IPS-18a (cell line): ENCODE measurements around the gene DSG4.

Experiments used
- H3K27ac ChIP-seq: one replicate; pipeline ENCODE4 v1.5.1; 2013; ENCODE audit warnings: low read length
- H3K27me3 ChIP-seq: one replicate; pipeline ENCODE4 v1.6.1; 2013; ENCODE audit warnings: mild to moderate bottlenecking, low read length; ENCODE audit not compliant: control insufficient read depth, insufficient read depth
- H3K36me3 ChIP-seq: one replicate; pipeline ENCODE4 v1.6.1; 2013; ENCODE audit warnings: low read depth, low read length; ENCODE audit not compliant: control insufficient read depth
- H3K4me1 ChIP-seq: one replicate; pipeline ENCODE4 v1.6.1; 2013; ENCODE audit warnings: low read depth, low read length; ENCODE audit not compliant: control insufficient read depth
- H3K4me3 ChIP-seq: one replicate; pipeline ENCODE4 v1.5.1; 2013; ENCODE audit warnings: low read length
- H3K9ac ChIP-seq: one replicate; pipeline ENCODE4 v1.6.1; 2013; ENCODE audit warnings: mild to moderate bottlenecking, low read length, moderate library complexity
- H3K9me3 ChIP-seq: one replicate; pipeline ENCODE4 v1.6.1; 2013; ENCODE audit warnings: low read depth, low read length; ENCODE audit not compliant: control insufficient read depth

Gene DSG4

DNA sequence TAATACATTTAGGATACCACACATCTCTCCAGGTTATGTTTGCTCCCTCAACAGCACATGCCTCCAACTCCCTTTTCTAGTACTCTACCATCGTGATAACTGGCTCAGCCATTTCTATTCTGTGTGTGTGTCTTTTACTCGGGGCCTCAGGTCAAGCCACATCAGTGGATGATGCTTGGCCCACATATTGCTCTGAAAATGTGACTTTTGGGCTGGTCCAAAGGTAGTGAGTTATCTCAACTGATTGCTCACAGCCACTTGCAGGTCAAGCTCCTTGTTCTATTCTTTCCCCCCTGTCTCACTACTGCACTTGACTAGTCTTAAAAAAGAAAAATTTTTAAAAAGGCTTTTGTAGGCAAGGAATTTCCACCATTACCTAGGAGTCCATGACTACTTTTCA lies 5.5 kb downstream of the DSG4 start:
- Histone ChIP-seq H3K4me3 (no peak overlapping the region), H3K27me3 (no peaks in the 10 kb centered on the region), H3K27ac (no peak overlapping the region), H3K9ac (no peak overlapping the region), H3K36me3 (no peaks in the 10 kb centered on the region), H3K4me1 (peaks cover 5% of the 10 kb centered on the region), H3K9me3 (no peaks in the 10 kb centered on the region)

DNA sequence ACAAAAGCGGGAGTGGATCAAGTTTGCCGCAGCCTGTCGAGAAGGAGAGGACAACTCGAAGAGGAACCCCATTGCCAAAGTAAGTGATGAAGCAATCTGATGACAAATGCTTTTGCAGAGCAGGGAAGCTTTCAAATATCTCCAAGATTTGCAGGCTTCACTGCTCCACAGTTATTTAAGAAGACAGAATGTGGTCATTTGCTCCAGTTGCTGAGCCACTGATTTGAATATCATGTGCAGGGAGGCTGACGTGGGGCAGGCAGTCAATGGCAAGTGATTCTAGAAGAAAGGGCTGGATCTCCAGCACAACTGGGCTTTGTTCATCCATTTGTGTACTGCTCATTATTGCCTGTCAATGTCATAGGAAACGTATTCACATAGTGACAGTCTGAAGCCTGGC lies 10.2 kb downstream of the DSG4 start:
- no peaks in the 10 kb centered on the region for H3K9me3 ChIP-seq
- no peak overlapping the region for H3K9ac ChIP-seq
- H3K4me3 ChIP-seq: no peak overlapping the region
- H3K36me3 ChIP-seq: no peaks in the 10 kb centered on the region
- H3K27me3 ChIP-seq: no peaks in the 10 kb centered on the region
- H3K27ac ChIP-seq: no peak overlapping the region
- peaks cover 6% of the 10 kb centered on the region for H3K4me1 ChIP-seq

DNA sequence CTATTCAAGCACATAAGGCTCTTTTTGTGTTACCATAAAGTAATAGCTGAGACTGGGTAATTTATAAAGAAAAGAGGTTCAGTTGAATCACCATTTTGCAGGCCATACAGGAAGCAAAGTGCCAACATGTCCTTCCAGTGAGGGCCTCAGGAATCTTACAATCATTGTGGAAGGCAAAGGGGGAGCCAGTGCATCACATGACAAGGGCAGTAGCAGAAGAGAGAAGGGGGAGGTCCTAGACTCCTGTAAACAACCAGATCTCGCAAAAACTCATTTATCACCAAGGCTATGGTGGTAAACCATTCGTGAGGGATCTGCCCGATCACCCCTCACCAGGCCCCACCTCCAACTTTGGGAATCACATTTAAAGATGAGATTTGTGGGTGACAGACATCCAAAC lies 16.7 kb downstream of the DSG4 start:
- H3K27ac ChIP-seq: no peak overlapping the region
- H3K4me1 ChIP-seq: peaks cover 1% of the 10 kb centered on the region
- no peak overlapping the region for H3K4me3 ChIP-seq
- H3K9me3 ChIP-seq: no peaks in the 10 kb centered on the region
- no peaks in the 10 kb centered on the region for H3K36me3 ChIP-seq
- no peak overlapping the region for H3K9ac ChIP-seq
- H3K27me3 ChIP-seq: no peaks in the 10 kb centered on the region

DNA sequence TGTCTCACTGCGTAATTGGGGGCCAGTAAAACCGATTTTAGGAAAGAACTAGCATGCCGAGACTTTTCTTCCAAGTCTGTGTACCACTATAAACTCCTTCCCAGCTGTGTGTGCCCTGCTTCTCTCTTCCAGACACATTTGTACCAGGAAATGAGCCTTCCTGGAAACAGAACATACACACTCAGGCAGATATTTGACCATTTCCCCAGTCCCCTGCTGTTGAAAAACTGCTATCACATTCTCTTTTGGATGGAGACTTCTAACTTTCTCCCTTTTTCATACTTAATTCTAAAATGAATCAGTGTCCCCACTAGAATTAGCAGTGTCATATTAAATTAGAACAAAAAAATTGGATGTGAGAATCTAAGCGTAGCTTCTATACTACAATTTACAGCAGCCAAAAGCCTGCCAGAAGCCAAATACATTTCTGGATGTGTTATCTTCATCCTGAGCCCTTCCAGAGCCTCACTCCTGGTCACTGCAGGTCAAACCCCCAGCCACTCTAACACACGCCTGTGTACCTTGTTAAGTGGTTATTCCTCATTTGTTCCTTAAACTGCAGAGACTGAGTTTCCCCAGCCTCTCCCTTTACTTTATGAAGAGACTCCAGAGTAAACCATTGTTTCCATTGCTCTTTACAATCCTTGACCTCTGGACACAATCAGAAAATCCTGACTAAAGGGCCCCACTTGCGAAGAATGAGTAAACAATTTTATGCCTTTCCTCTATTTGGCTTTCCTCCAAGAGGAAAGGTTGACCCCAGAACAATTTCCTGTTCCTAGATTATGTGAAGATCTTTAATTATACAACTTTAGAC lies 20.4 kb downstream of the DSG4 start:
- no peak overlapping the region for H3K27ac ChIP-seq
- H3K9ac ChIP-seq: no peak overlapping the region
- H3K4me1 ChIP-seq: no peaks in the 10 kb centered on the region

DNA sequence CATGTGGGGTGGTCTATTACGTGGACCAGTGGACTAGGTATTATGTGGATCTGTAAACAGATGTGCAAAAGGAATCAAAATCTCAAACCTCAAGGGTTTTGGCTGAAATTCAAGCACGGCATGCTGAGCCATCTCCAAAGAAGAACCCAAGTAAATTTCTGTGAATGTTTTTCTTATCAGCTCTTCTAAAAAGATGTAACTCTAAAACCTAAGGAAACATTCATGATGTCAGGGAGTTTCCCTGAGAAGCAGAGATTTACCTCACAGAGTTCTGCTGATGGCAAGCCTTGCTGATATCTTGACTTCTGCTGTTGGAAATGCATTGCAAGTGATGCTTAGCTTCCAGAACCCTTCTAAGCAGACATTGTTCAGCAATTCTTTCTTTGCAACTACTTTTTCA lies 21.6 kb downstream of the DSG4 start:
- Histone ChIP-seq H3K9ac (no peak overlapping the region), H3K4me3 (no peak overlapping the region), H3K9me3 (no peaks in the 10 kb centered on the region), H3K27ac (no peak overlapping the region), H3K27me3 (no peaks in the 10 kb centered on the region), H3K4me1 (no peaks in the 10 kb centered on the region), H3K36me3 (no peaks in the 10 kb centered on the region)

More for the DNA sequence above, 20.4 kb downstream of the DSG4 start:
- no peaks in the 10 kb centered on the region for H3K27me3 ChIP-seq
- H3K4me3 ChIP-seq: no peak overlapping the region
- H3K9me3 ChIP-seq: no peaks in the 10 kb centered on the region
- H3K36me3 ChIP-seq: no peaks in the 10 kb centered on the region

DNA sequence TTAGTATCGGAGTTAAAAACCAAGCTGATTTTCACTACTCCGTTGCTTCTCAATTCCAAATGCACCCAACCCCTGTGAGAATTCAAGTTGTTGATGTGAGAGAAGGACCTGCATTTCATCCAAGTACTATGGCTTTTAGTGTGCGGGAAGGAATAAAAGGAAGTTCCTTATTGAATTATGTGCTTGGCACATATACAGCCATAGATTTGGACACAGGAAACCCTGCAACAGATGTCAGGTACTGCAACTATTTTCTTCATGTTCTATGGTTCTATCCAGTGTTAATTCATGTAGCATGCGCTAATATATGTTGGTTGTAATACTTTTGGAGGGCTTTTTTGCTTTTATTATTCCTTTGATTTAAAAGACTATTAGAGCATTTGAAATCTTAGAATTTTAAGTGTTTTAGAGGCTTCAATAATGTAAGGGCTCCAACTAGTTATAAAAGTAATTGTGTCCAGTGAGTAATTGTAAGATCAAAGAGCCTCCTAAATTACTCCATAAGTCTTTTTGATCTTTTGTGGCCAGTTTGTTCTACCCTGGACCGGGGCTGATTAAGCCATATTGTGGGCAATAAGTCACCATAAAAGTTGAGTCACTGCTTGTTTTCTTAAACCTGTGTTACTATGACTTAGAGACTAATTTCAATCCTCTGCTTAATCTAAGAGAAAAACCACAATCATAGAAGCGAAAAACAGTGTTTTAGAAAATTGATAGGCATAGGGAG lies 22.9 kb downstream of the DSG4 start:
- Histone ChIP-seq H3K27me3 (no peaks in the 10 kb centered on the region), H3K9ac (no peak overlapping the region), H3K9me3 (no peaks in the 10 kb centered on the region), H3K4me1 (no peaks in the 10 kb centered on the region), H3K4me3 (no peak overlapping the region), H3K27ac (no peak overlapping the region), H3K36me3 (no peaks in the 10 kb centered on the region)

DNA sequence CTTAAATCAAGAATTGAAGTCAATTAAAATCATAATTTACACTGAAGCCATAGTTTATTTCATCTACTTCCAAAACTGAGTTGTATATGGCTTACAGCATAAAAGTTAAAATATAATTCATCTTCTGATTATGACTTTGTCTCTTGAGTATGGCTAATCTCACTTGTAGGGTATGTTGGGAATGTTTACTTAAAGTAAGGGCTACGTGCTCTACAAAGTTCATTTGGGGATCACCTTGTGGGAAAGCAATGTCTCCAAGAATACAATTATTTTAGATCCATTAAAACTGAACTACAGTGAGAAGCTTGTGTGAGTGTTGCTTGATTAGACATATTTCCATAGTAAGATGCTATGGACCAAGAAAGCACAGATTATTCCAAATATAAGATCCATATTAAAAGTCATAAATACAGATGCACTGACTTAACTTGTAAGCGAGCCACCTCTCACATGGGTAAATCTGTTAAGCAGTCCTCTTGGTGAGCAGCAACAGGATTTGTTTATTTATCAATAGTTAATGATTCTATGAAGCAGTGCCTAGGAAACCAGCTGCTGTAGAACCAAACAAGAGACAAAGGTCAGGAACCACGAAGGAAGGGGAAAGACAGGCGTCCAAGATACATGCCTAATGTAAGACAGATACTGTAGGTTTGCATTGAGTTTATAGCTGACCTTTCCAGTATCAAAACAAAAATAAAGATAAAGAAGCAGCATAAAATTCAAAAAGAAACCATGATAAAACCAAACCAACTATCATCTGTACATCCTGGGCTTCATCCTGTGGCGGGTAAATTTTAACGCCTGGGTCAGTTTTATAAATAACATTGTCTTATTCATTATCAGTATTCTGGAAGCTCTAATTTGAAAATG lies 24.8 kb downstream of the DSG4 start:
- Histone ChIP-seq H3K4me1 (no peaks in the 10 kb centered on the region), H3K27ac (no peak overlapping the region), H3K4me3 (no peak overlapping the region), H3K27me3 (no peaks in the 10 kb centered on the region), H3K9ac (no peak overlapping the region), H3K36me3 (no peaks in the 10 kb centered on the region), H3K9me3 (no peaks in the 10 kb centered on the region)

DNA sequence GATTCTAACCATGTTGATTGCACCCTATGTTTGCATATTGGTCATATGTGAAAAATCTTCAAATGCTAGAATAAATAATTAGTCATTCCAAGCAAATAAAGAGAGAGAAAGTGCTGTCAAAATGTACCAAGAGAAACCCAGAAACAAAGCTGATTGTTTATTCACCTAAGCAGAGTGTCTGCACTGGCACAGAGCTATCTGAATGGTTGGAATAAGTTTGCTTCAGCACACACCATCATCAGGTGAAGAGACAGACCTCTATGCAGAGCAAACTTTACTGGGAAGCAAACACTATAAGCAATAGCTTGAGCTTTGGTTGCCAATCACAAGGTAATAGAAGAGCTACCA lies 25.4 kb downstream of the DSG4 start:
- Histone ChIP-seq H3K9ac (no peak overlapping the region), H3K27ac (no peak overlapping the region), H3K36me3 (no peaks in the 10 kb centered on the region), H3K27me3 (no peaks in the 10 kb centered on the region), H3K4me3 (no peak overlapping the region), H3K9me3 (no peaks in the 10 kb centered on the region), H3K4me1 (no peaks in the 10 kb centered on the region)

DNA sequence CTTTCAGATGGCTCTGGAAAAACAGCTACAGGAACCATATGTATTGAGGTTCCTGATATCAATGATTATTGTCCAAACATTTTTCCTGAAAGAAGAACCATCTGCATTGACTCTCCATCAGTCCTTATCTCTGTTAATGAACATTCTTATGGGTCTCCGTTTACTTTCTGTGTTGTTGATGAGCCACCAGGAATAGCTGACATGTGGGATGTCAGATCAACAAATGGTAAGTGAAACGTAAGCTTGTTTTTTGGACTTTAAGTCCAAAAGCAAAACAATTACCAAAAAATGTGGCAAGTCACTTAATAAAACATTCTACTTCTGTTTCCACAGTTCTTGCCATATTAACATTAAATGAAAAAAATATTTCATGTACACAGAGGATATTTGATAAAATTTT lies 26.8 kb downstream of the DSG4 start:
- Histone ChIP-seq H3K4me1 (no peaks in the 10 kb centered on the region), H3K9ac (no peak overlapping the region), H3K4me3 (no peak overlapping the region), H3K36me3 (no peaks in the 10 kb centered on the region), H3K9me3 (no peaks in the 10 kb centered on the region), H3K27ac (no peak overlapping the region), H3K27me3 (no peaks in the 10 kb centered on the region)

DNA sequence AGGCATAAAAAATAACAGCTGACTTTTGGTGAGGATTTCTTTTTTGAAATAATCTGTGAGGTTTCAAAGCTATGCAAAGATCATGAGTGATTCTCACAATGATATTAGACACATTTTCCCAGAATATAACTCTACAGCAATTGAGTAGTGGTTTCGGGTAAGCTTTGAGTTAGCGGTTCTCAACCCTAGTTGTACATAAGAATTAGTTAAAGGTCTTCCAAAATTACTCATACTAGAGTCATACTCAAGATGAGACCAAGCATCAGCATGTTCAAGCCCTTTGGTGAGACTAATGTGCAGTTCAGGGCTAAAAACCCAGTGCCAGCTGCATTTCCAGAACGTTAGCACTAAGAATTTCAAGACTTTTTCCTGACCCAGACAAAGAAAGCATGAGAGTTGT lies 31.1 kb downstream of the DSG4 start:
- no peak overlapping the region for H3K9ac ChIP-seq

DNA sequence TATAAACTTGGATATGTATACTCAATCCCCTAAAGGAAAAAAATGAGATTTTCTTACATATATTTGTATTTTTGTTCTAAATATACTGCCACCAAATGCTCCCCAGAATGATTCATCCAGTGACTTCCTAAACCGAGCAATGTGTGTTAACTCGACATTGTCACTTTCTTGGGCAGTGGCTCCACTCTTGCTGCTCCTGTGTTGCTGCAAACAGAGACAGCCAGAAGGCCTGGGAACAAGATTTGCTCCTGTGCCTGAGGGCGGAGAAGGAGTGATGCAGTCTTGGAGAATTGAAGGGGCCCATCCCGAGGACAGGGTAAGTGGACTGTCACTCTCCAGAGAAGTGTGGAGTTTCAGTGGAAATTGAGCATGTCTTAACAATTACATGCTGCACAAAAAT lies 32.7 kb downstream of the DSG4 start:
- no peak overlapping the region for H3K9ac ChIP-seq
- no peaks in the 10 kb centered on the region for H3K36me3 ChIP-seq
- H3K27me3 ChIP-seq: no peaks in the 10 kb centered on the region
- no peak overlapping the region for H3K4me3 ChIP-seq
- no peaks in the 10 kb centered on the region for H3K4me1 ChIP-seq
- no peaks in the 10 kb centered on the region for H3K9me3 ChIP-seq
- H3K27ac ChIP-seq: no peak overlapping the region

More for the DNA sequence above, 31.1 kb downstream of the DSG4 start:
- H3K4me3 ChIP-seq: no peak overlapping the region
- H3K36me3 ChIP-seq: no peaks in the 10 kb centered on the region
- H3K27me3 ChIP-seq: no peaks in the 10 kb centered on the region
- H3K4me1 ChIP-seq: no peaks in the 10 kb centered on the region
- no peaks in the 10 kb centered on the region for H3K9me3 ChIP-seq
- no peak overlapping the region for H3K27ac ChIP-seq
